Stimulated activated CD4-positive, alpha-beta T cell treated with anti-CD3 and anti-CD28 coated beads, Interleukin-15, amount 100 ng/mL, for 48 hours (primary cell): ENCODE results near the gene LDLRAD4.

Source experiments
- DNase-seq, 2 donors: peaks; one replicate each; pipeline ENCODE4 v3.0.0-alpha.2; 2020; ENCODE audit warnings: low read depth in 2 of 2

Gene LDLRAD4

GRCh38 chr18:13430663-13431062, 212.1 kb downstream of the LDLRAD4 start:
- no peak for DNase-seq

GRCh38 chr18:13431886-13432285, 213.3 kb downstream of the LDLRAD4 start:
- no peak for DNase-seq

- no peak for DNase-seq
Observed at GRCh38 chr18:13433125-13433524, 214.6 kb downstream of the LDLRAD4 start.

GRCh38 chr18:13433685-13434084, 215.1 kb downstream of the LDLRAD4 start:
- no peak for DNase-seq

- DNase-seq, result no peak
Observed at GRCh38 chr18:13434854-13435253, 216.3 kb downstream of the LDLRAD4 start.

- DNase-seq, result no peak
Observed at GRCh38 chr18:13435586-13436333, 217.2 kb downstream of the LDLRAD4 start.

GRCh38 chr18:13436576-13436975, 218.0 kb downstream of the LDLRAD4 start:
- DNase-seq, result no peak

- no peak for DNase-seq
Observed at GRCh38 chr18:13437034-13437433, 218.5 kb downstream of the LDLRAD4 start.

GRCh38 chr18:13437796-13438506, 219.4 kb downstream of the LDLRAD4 start:
- DNase-seq, result peak; percentile 36 to 37

GRCh38 chr18:13438507-13439056, 220.0 kb downstream of the LDLRAD4 start:
- no peak for DNase-seq

GRCh38 chr18:13439461-13439860, 220.9 kb downstream of the LDLRAD4 start:
- no peak for DNase-seq

- no peak for DNase-seq
Observed at GRCh38 chr18:13440277-13441248, 222.0 kb downstream of the LDLRAD4 start.

- DNase-seq, result no peak
Observed at GRCh38 chr18:13441736-13442135, 223.2 kb downstream of the LDLRAD4 start.

- no peak for DNase-seq
Observed at GRCh38 chr18:13442451-13442850, 223.9 kb downstream of the LDLRAD4 start.

GRCh38 chr18:13443552-13443951, 225.0 kb downstream of the LDLRAD4 start:
- DNase-seq, result no peak

- no peak for DNase-seq
Observed at GRCh38 chr18:13444430-13445240, 226.1 kb downstream of the LDLRAD4 start.

GRCh38 chr18:13445241-13445897, 226.8 kb downstream of the LDLRAD4 start:
- DNase-seq, result no peak

GRCh38 chr18:13446024-13446423, 227.5 kb downstream of the LDLRAD4 start:
- DNase-seq, result no peak

- peak; percentile 47 to 56 for DNase-seq
Observed at GRCh38 chr18:13446610-13447461, 228.3 kb downstream of the LDLRAD4 start.
